ENCODE data around the gene ZNF330.

GRCh38 chr4:141223418-141223817, 2.7 kb downstream of the ZNF330 start:
- TF ChIP-seq, protein P1, sequence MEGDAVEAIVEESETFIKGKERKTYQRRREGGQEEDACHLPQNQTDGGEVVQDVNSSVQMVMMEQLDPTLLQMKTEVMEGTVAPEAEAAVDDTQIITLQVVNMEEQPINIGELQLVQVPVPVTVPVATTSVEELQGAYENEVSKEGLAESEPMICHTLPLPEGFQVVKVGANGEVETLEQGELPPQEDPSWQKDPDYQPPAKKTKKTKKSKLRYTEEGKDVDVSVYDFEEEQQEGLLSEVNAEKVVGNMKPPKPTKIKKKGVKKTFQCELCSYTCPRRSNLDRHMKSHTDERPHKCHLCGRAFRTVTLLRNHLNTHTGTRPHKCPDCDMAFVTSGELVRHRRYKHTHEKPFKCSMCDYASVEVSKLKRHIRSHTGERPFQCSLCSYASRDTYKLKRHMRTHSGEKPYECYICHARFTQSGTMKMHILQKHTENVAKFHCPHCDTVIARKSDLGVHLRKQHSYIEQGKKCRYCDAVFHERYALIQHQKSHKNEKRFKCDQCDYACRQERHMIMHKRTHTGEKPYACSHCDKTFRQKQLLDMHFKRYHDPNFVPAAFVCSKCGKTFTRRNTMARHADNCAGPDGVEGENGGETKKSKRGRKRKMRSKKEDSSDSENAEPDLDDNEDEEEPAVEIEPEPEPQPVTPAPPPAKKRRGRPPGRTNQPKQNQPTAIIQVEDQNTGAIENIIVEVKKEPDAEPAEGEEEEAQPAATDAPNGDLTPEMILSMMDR (IDR thresholded peaks at IDR 0.05; ENCODE audit: low read length): no peak
- no peak for TF ChIP-seq EZH2 (optimal IDR thresholded peaks at IDR 0.05; ENCODE audit: low read depth, low read length)
